Measurements from ENCODE around the gene C1orf159.

DNA sequence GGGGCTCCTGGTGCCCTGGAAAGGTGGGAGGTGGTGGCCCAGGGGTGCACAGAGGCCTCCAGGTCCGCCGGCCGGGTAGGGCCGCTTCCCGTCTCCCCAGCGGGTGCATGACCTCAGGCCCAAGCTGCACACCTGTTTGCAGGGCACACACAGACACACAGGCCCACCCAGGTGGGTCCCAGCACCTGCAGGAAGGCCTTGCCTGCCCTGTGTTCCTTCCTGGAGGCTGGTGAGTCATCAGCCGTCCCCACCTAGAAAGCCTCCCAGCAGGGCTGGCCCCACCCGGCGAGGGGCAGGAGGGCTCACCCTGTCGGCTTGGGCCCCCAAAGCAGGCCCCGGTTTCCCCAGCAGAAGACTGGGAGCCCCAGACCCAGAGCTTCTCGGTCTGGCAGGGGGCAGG, 34.2 kb upstream of the C1orf159 start:
- TF ChIP-seq, protein P1, sequence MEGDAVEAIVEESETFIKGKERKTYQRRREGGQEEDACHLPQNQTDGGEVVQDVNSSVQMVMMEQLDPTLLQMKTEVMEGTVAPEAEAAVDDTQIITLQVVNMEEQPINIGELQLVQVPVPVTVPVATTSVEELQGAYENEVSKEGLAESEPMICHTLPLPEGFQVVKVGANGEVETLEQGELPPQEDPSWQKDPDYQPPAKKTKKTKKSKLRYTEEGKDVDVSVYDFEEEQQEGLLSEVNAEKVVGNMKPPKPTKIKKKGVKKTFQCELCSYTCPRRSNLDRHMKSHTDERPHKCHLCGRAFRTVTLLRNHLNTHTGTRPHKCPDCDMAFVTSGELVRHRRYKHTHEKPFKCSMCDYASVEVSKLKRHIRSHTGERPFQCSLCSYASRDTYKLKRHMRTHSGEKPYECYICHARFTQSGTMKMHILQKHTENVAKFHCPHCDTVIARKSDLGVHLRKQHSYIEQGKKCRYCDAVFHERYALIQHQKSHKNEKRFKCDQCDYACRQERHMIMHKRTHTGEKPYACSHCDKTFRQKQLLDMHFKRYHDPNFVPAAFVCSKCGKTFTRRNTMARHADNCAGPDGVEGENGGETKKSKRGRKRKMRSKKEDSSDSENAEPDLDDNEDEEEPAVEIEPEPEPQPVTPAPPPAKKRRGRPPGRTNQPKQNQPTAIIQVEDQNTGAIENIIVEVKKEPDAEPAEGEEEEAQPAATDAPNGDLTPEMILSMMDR (IDR thresholded peaks at IDR 0.05; ENCODE audit: poor library complexity, severe bottlenecking): no peak
- TF ChIP-seq, protein P2, sequence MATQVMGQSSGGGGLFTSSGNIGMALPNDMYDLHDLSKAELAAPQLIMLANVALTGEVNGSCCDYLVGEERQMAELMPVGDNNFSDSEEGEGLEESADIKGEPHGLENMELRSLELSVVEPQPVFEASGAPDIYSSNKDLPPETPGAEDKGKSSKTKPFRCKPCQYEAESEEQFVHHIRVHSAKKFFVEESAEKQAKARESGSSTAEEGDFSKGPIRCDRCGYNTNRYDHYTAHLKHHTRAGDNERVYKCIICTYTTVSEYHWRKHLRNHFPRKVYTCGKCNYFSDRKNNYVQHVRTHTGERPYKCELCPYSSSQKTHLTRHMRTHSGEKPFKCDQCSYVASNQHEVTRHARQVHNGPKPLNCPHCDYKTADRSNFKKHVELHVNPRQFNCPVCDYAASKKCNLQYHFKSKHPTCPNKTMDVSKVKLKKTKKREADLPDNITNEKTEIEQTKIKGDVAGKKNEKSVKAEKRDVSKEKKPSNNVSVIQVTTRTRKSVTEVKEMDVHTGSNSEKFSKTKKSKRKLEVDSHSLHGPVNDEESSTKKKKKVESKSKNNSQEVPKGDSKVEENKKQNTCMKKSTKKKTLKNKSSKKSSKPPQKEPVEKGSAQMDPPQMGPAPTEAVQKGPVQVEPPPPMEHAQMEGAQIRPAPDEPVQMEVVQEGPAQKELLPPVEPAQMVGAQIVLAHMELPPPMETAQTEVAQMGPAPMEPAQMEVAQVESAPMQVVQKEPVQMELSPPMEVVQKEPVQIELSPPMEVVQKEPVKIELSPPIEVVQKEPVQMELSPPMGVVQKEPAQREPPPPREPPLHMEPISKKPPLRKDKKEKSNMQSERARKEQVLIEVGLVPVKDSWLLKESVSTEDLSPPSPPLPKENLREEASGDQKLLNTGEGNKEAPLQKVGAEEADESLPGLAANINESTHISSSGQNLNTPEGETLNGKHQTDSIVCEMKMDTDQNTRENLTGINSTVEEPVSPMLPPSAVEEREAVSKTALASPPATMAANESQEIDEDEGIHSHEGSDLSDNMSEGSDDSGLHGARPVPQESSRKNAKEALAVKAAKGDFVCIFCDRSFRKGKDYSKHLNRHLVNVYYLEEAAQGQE (IDR thresholded peaks at IDR 0.05; ENCODE audit: borderline replicate concordance): no peak
- TF ChIP-seq EP300 (conservative IDR thresholded peaks at IDR 0.05; ENCODE audit: poor library complexity, severe bottlenecking) (no peak), MXI1 (conservative IDR thresholded peaks at IDR 0.05; ENCODE audit: poor library complexity, severe bottlenecking) (no peak), POLR2AphosphoS5 (IDR thresholded peaks at IDR 0.05) (no peak), TAF1 (IDR thresholded peaks at IDR 0.05; ENCODE audit: low read depth) (no peak), EZH2 (IDR thresholded peaks at IDR 0.05; ENCODE audit: borderline replicate concordance, insufficient read depth, low read length, poor library complexity, severe bottlenecking) (no peak)

All from neural cell (in vitro differentiated cells).